H9 (cell line): ENCODE results near the gene ZIM2. TPM values are rescaled to one million over a fixed set of nuclear protein-coding genes. Genes with fewer than 3 reads are reported as not detected.

Experiments used
- DNase-seq: peaks from one replicate; pipeline ENCODE4 v3.0.0-alpha.2; 2017
- H2AFZ ChIP-seq: one replicate; pipeline ENCODE4 v1.6.1; 2013; ENCODE audit warnings: mild to moderate bottlenecking, low read length, control low read depth, moderate library complexity
- H2AK5ac ChIP-seq: 2 replicates; pipeline ENCODE4 v1.6.1; 2013; ENCODE audit warnings: low read length, control low read depth, mixed read lengths; ENCODE audit not compliant: insufficient read length
- H2BK120ac ChIP-seq: one replicate; pipeline ENCODE4 v1.6.1; 2013; ENCODE audit warnings: low read depth, mild to moderate bottlenecking, low read length, control low read depth, inconsistent platforms; ENCODE audit not compliant: poor library complexity, severe bottlenecking
- H2BK12ac ChIP-seq: 2 replicates; pipeline ENCODE4 v1.6.1; 2013; ENCODE audit warnings: low read length, control low read depth, mixed read lengths, low read depth; ENCODE audit not compliant: insufficient read length
- H2BK15ac ChIP-seq: 2 replicates; pipeline ENCODE4 v1.6.1; 2013; ENCODE audit warnings: low read depth, low read length, control low read depth
- H2BK20ac ChIP-seq: one replicate; pipeline ENCODE4 v1.6.1; 2013; ENCODE audit warnings: low read depth, mild to moderate bottlenecking, low read length, control low read depth, inconsistent platforms; ENCODE audit not compliant: poor library complexity, severe bottlenecking
- H2BK5ac ChIP-seq: 2 replicates; pipeline ENCODE4 v1.6.1; 2013; ENCODE audit warnings: low read length, control low read depth, mixed read lengths; ENCODE audit not compliant: insufficient read length
- H3K14ac ChIP-seq: 2 replicates; pipeline ENCODE4 v1.6.1; 2013; ENCODE audit warnings: low read length, control low read depth; ENCODE audit not compliant: insufficient read depth
- H3K18ac ChIP-seq: 2 replicates; pipeline ENCODE4 v1.6.1; 2013; ENCODE audit warnings: low read depth, mild to moderate bottlenecking, mixed read lengths, low read length, control low read depth; ENCODE audit not compliant: insufficient read length
- H3K23ac ChIP-seq: 2 replicates; pipeline ENCODE4 v1.6.1; 2013; ENCODE audit warnings: low read length, control low read depth, mixed read lengths, low read depth; ENCODE audit not compliant: insufficient read length
- H3K23me2 ChIP-seq: 2 replicates; pipeline ENCODE4 v1.6.1; 2013; ENCODE audit warnings: low read depth, mild to moderate bottlenecking, mixed read lengths, low read length, control low read depth; ENCODE audit not compliant: insufficient read length, poor library complexity, severe bottlenecking
- H3K27ac ChIP-seq: 2 replicates; pipeline ENCODE4 v1.5.1; 2013; ENCODE audit warnings: low read length, control low read depth, mixed read lengths, low read depth; ENCODE audit not compliant: insufficient read length
- H3K27me3 ChIP-seq: 2 replicates; pipeline ENCODE4 v1.6.1; 2013; ENCODE audit warnings: low read length, control low read depth, inconsistent platforms; ENCODE audit not compliant: insufficient read depth
- H3K4ac ChIP-seq: 2 replicates; pipeline ENCODE4 v1.6.1; 2013; ENCODE audit warnings: low read depth, mild to moderate bottlenecking, control low read depth, inconsistent platforms, low read length, moderate library complexity
- H3K4me1 ChIP-seq: 2 replicates; pipeline ENCODE4 v1.6.1; 2013; ENCODE audit warnings: low read length, control low read depth, inconsistent platforms; ENCODE audit not compliant: insufficient read depth
- H3K4me2 ChIP-seq: 2 replicates; pipeline ENCODE4 v1.6.1; 2013; ENCODE audit warnings: low read length, control low read depth, mixed read lengths; ENCODE audit not compliant: insufficient read length, insufficient read depth
- H3K56ac ChIP-seq: 2 replicates; pipeline ENCODE4 v1.6.1; 2013; ENCODE audit warnings: low read depth, mild to moderate bottlenecking, mixed read lengths, low read length, control low read depth; ENCODE audit not compliant: insufficient read length
- H3K79me1 ChIP-seq: 2 replicates; pipeline ENCODE4 v1.6.1; 2013; ENCODE audit warnings: low read depth, mild to moderate bottlenecking, moderate library complexity, low read length, control low read depth, inconsistent platforms; ENCODE audit not compliant: insufficient read depth, poor library complexity, severe bottlenecking
- H3K79me2 ChIP-seq: 2 replicates; pipeline ENCODE4 v1.6.1; 2013; ENCODE audit warnings: low read length, control low read depth, inconsistent platforms; ENCODE audit not compliant: insufficient read depth
- H3K9ac ChIP-seq: 2 replicates; pipeline ENCODE4 v1.6.1; 2013; ENCODE audit warnings: low read length, control low read depth, mixed read lengths; ENCODE audit not compliant: insufficient read length; ENCODE audit errors: extremely low read depth
- H3K9me3 ChIP-seq: one replicate; pipeline ENCODE4 v1.6.1; 2013; ENCODE audit warnings: low read depth, low read length, inconsistent platforms; ENCODE audit not compliant: control insufficient read depth
- H3T11ph ChIP-seq: one replicate; pipeline ENCODE4 v1.6.1; 2013; ENCODE audit warnings: mild to moderate bottlenecking, low read length, control low read depth, inconsistent platforms
- H4K20me1 ChIP-seq: one replicate; pipeline ENCODE4 v1.6.1; 2013; ENCODE audit not compliant: control insufficient read depth, insufficient read length, insufficient read depth
- H4K5ac ChIP-seq: 2 replicates; pipeline ENCODE4 v1.6.1; 2013; ENCODE audit warnings: low read depth, mild to moderate bottlenecking, mixed read lengths, low read length, control low read depth; ENCODE audit not compliant: insufficient read length
- H4K8ac ChIP-seq: replicated peaks from 2 replicates; pipeline ENCODE4 v1.6.1; 2013; ENCODE audit warnings: low read length, control low read depth, mixed read lengths, low read depth; ENCODE audit not compliant: insufficient read length
- H4K91ac ChIP-seq: 2 replicates; pipeline ENCODE4 v1.6.1; 2013; ENCODE audit warnings: low read depth, mild to moderate bottlenecking, moderate library complexity, mixed read lengths, low read length, control low read depth; ENCODE audit not compliant: insufficient read length
- H3K27ac Mint-ChIP-seq, 3 experiments: 2 replicates in 2 of 3; 3 replicates in 1 of 3; pipeline ENCODE4 v1.8.0; 2020 to 2021; ENCODE audit warnings: mixed read lengths in 3 of 3, mild to moderate bottlenecking in 1 of 3, moderate library complexity in 1 of 3
- H3K27me3 Mint-ChIP-seq: 2 replicates; pipeline ENCODE4 v1.8.0; 2021; ENCODE audit warnings: low read depth, mild to moderate bottlenecking, moderate library complexity, mixed read lengths
- H3K36me3 Mint-ChIP-seq, 3 experiments: 2 replicates in 2 of 3; 3 replicates in 1 of 3; pipeline ENCODE4 v1.8.0; 2020 to 2021; ENCODE audit warnings: low read depth in 3 of 3, mixed read lengths in 3 of 3; ENCODE audit not compliant: insufficient read depth in 1 of 3
- H3K4me1 Mint-ChIP-seq, 2 experiments: 2 replicates each; pipeline ENCODE4 v1.8.0; 2020; ENCODE audit warnings: mixed read lengths in 2 of 2
- H3K4me3 Mint-ChIP-seq, 2 experiments: 2 replicates in 1 of 2; 3 replicates in 1 of 2; pipeline ENCODE4 v1.8.0; 2020 to 2021; ENCODE audit warnings: mild to moderate bottlenecking in 2 of 2, mixed read lengths in 2 of 2, moderate library complexity in 1 of 2
- H3K9me3 Mint-ChIP-seq, 2 experiments: 2 replicates in 1 of 2; 3 replicates in 1 of 2; pipeline ENCODE4 v1.8.0; 2020; ENCODE audit warnings: mild to moderate bottlenecking in 2 of 2, mixed read lengths in 2 of 2, moderate library complexity in 1 of 2
- CTCF ChIP-seq: fragments of 200-600 bp; sonication (generic); conservative IDR thresholded peaks from 3 replicates; pipeline ENCODE4 v1.8.0; 2021; ENCODE audit warnings: antibody characterized with exemption, mild to moderate bottlenecking
- WGBS: extraction: QIAGEN DNeasy Blood & Tissue Kit; methylation state at CpG from one replicate; pipeline ENCODE4 v1.1.7; 2013; ENCODE audit warnings: missing lambda C conversion rate, low lambda C conversion rate, mixed read lengths; ENCODE audit not compliant: insufficient read length; ENCODE audit errors: extremely low coverage; 5-methylcytosine and 5-hydroxymethylcytosine counted together
- total RNA-seq: library from RNA; stranded (reverse); gene quantifications from 2 replicates; pipeline ENCODE4 v1.2.1, GENCODE V29; 2021

The ZIM2 gene
- total RNA-seq, 1 experiment from 2014 or later, result not detected

- TF ChIP-seq CTCF, result no peak
- Mint-ChIP-seq H3K4me1 (no peaks in the 10 kb centered on the region), H3K27me3 (peaks cover 4% of the 10 kb centered on the region), H3K4me3 (no peak overlapping the region), H3K36me3 (peaks cover 21 to 26% (median 22%) of the 10 kb centered on the region in 3 experiments), H3K27ac (no peak overlapping the region), H3K9me3 (peaks cover 59% of the 10 kb centered on the region in 2 experiments)
- Histone ChIP-seq H3K56ac (no peak overlapping the region), H2BK15ac (no peak overlapping the region), H3K9ac (no peak overlapping the region), H4K91ac (no peak overlapping the region), H3K27me3 (no peaks in the 10 kb centered on the region), H2AK5ac (no peak overlapping the region), H2AFZ (no peak overlapping the region), H3T11ph (no peak overlapping the region), H3K4ac (no peak overlapping the region), H3K4me1 (no peaks in the 10 kb centered on the region), H4K8ac (no peak overlapping the region), H3K18ac (no peak overlapping the region), H4K5ac (no peak overlapping the region), H3K14ac (no peak overlapping the region), H2BK120ac (no peak overlapping the region), H3K9me3 (peaks cover 60% of the 10 kb centered on the region), H3K27ac (no peak overlapping the region), H3K79me2 (no peaks in the 10 kb centered on the region), H4K20me1 (no peaks in the 10 kb centered on the region), H2BK12ac (no peak overlapping the region), H3K23me2 (no peaks in the 10 kb centered on the region), H2BK20ac (no peak overlapping the region), H2BK5ac (no peak overlapping the region), H3K4me2 (peak overlapping the region; percentile 43), H3K79me1 (no peaks in the 10 kb centered on the region), H3K23ac (no peak overlapping the region)
- no CpG with 5 or more reads among the region's 12 CpGs for WGBS
- no peak for DNase-seq
Observed at GRCh38 chr19:56841193-56841543, 642 bp upstream of the ZIM2 start.
